HG03139 (cell line): Measurements from ENCODE around the gene LTBP1.
"Not testable (repeated sequence)": the region's sequence is repeated elsewhere in the genome, so short reads cannot be mapped to it uniquely, and the experiment has no call there.

Experiments
- ATAC-seq: cut with Tn5 transposase; IDR thresholded peaks from one replicate; pipeline ENCODE4 v1.9.1; 2021; ENCODE audit not compliant: unreplicated experiment

LTBP1 gene, protein sequence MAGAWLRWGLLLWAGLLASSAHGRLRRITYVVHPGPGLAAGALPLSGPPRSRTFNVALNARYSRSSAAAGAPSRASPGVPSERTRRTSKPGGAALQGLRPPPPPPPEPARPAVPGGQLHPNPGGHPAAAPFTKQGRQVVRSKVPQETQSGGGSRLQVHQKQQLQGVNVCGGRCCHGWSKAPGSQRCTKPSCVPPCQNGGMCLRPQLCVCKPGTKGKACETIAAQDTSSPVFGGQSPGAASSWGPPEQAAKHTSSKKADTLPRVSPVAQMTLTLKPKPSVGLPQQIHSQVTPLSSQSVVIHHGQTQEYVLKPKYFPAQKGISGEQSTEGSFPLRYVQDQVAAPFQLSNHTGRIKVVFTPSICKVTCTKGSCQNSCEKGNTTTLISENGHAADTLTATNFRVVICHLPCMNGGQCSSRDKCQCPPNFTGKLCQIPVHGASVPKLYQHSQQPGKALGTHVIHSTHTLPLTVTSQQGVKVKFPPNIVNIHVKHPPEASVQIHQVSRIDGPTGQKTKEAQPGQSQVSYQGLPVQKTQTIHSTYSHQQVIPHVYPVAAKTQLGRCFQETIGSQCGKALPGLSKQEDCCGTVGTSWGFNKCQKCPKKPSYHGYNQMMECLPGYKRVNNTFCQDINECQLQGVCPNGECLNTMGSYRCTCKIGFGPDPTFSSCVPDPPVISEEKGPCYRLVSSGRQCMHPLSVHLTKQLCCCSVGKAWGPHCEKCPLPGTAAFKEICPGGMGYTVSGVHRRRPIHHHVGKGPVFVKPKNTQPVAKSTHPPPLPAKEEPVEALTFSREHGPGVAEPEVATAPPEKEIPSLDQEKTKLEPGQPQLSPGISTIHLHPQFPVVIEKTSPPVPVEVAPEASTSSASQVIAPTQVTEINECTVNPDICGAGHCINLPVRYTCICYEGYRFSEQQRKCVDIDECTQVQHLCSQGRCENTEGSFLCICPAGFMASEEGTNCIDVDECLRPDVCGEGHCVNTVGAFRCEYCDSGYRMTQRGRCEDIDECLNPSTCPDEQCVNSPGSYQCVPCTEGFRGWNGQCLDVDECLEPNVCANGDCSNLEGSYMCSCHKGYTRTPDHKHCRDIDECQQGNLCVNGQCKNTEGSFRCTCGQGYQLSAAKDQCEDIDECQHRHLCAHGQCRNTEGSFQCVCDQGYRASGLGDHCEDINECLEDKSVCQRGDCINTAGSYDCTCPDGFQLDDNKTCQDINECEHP (N-terminal part only)

DNA sequence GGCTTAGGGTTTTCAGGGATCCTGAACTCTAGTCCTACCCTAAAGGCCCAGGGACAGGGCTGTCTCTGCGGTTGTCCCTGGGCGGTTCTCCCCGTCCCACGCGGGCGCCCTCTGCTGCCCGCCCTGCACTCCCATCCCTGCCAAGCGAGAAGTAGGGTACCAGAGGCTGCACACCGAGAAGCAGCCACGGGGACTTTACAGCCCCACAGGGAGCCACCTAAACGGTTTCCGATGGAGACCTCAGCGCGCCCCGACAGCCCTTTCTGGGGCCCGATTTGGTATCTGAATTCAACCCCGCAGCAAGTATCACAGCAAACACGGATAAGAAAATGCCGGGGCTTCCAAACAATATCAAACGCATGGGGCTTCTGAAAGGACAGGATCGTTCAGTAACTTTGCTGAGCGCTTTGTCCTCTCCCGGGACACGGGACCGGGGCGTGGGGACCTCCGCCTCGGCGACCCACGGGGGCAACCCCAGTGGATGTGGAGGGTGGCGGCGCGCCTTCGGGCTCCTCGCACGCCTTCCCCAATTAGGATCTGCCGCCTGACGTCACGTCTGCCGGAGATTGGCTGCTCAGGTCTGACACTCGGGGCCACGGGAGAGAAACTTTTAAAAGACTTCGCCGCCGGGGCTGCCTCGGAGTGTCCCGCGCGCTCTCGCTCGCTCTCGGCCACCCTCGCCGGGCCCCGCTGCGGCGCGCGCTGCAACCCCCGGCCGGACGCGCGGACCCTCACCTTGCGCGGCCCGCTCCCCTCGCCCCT lies at the start of gene LTBP1:
LTBP1 (plus strand) TSS at position 640 of the 762 bp plus-strand sequence. CDS start 372 bp downstream, outside the sequence.
- ATAC-seq = peak; percentile 62

DNA sequence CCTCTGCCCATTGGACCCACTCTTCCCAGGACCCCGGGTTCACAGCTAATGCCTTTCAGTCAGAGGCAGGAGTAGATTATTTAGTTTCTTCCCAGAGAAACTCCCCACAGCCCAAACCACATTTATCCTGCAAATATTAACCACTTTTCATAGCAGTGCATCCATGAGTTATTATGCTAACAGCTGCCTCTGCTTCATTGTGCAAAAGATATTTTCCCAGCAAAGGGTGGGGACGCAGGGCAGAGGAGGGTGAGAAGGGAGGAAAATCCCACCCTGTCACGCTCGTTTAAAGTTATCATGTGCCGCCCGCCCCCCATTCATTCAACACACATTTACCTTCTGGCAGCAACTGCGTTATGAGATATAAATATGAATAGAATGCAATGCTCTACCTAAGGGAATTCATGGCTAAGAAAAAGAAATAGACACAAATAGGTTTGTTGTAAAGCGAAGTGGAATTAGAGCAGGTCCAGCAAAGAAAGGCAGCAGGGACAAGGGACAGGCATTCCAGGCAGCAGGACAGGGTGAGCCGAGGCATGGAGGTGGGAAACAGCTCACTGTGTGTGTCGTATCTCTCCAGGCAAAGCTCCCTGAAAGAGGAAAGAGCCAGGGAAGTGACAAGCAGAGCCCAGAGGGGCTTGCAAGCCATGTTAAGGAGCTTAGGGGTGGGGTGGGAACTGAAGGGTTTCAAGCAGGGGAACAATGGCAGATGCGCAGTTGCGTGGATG lies 46.3 kb upstream of the LTBP1 start:
- ATAC-seq = no peak

DNA sequence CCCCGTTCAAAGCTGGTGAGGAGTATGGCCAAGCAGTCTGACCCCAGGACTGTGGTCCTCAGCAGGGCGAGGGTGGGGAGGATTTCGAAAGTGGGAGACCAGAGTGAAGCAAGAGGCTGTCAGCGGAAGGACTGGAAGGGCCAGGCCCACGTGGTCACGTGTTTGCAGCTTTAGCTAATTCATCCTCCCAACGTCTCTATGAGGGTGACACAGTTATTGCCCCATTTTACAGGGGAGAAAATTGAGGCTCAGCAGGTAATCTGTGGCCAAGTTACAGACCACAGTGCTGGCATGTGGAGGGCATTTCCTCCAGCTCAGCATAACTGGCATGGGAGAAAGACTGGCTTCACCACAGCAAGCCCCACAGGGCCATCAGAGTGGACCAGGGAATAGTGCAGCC lies 45.4 kb upstream of the LTBP1 start:
- ATAC-seq = no peak

DNA sequence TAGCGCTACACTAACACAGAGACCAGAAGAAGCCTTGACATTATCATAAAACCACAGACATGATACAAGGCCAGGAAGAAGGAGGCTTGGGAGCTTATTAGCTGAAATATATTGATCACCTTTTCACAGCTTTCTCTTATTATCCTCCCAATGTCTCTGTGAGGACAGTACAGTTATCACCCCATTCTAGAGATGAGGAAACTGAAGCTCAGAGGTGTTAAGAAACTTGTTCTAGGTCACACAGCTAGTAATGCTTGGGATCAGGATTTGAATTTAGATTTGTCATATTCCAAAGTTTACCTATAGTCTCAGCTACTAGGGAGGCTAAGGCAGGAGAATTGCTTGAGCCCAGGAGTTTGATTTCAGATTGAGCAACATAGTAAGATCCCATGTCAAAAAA lies 44.6 kb upstream of the LTBP1 start:
- no peak for ATAC-seq

DNA sequence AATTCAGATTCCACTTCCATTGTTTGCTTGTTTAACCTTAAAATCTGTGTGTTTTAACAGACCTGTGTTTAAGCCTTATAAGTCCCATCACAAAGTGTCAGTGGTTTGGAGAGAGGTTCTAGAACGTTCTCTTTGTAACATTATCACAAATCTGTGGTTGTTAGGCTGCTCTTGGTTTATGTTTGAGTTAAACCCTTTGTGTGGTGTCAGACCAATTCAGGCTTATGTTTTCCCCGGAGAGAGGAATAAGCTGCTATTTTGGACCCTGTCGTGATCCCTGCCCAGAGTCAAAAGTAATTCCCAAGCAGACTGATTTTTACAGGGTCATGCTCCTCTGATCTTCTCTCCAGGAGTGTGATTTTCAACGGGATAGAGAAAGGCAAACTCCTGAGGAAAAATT lies 43.8 kb upstream of the LTBP1 start:
- no peak for ATAC-seq

DNA sequence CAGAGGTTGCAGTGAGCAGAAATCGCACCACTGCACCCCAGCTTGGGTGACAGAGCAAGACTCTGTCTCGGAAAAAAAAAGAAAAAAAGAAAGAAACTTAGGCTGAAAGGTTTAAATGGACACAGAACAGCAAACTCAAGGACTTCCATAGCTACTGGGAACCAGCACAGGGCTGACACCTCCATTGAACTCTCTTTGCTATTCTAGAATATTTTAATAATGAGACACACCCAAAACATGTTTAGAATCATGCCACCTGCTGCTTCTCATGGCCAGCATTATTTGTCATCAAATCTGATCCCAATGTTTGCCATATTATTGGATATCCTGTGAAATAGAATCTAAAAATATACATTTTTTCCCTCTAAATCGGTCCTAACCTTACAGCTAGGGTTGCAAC lies 42.7 kb upstream of the LTBP1 start:
- no peak for ATAC-seq

DNA sequence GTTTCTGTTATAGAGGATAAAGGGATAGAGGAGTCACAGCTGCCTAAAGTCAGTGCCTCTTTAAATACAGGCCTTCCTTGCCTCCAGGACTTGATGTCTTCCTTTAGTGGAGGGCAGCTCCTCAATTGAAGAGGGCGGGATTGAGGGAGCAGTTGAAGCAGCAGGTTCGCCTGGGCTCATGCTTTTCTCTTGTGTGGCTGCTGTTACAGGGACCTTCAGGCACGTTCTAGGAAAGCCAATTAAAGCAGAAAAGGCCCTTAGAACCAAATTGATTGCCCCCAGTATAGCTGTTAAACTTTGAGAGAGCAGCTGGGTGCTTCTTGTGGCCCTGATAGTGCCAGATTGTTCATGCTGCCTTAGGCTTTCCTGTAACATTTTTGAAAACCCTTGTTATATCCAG lies 42.0 kb upstream of the LTBP1 start:
- ATAC-seq = no peak

DNA sequence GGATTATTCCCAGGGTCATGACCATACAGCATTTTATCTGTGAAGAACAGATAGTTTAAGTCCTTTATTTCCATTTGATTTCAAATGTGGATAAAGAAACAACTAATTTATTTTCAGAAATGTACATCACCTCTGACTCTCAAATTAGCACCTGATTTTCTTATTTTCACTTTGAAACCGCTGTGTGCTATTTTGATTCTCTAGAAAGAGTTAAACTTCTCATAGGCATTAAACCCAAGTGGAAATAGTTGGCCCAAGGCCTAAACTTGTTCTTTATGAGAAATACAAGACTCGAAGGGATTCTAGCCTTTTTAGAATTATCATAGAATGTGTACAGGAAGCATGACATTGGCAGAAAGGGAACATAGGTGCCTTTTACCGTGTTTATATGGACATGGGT lies 41.5 kb upstream of the LTBP1 start:
- ATAC-seq = no peak

DNA sequence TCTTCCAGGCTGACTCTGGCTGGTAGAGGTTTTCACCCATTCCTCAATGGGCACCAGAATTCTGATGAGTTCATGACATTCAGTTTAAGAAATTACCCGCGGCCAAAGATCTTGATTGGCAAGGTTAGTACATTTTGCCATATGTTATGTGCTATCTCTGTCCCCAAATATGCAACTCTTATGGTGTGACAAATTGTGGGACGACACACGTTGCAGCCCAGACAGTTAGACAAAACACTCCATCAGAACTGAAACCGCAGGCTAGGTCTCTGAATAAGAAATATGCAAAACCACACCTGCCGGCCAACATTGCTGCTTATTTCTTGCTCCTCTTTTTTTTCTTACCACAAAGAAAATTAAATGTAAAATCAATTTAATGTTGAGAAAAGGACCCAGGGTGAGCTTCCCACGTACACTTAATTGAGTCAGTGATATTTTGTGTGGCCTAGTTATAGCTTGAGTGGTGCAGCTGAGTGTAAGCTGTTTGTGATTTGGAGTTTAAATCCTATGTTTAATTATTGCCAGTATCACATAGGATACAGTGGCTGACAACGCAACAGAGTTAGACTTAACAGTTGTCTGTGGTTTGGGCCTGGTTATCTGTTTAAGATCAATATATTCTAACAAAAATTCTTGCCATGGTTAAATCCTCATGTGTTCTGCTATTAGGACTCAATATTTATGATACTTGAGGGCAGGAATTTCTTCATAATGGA lies 35.7 kb upstream of the LTBP1 start:
- ATAC-seq = peak; percentile 85

DNA sequence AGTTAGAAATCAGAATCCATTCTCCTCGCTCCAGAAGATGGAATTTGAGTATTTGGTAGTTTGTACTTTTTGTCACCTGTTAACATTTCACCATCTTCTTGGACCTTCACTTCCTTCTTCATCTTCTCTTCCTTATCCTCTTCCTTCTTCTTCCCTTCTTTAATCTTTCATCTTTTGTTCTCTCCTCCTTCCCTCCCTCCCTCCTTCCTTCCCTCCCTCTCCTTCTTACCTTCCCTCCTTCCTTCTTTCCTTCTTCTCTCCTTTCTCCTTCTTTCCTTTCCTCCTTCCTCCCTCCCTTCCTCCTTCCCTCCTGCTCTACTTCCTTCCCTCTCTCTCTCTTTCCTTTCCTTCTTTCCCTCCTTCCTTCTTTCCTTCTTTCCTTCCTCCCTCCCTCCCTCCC lies 31.1 kb upstream of the LTBP1 start:
- no peak for ATAC-seq

DNA sequence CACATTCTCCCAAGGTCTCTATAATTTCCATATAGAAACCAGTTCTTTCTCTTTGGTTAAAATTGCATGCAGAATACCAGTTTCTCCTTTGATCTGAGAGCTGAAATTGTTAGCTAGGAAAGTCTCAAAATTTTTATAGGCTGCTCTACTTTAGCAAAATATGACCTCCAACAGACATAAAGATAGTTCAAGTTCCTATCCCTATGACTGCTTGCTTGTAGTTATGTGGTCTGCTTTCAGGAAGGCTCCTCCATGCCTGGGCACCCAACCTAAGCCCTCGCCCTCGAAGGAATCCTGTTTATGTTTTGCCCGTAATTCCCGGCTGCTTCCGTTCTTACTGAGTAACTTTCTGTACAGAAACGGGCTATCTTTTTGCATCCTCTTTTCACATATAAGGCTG lies 28.0 kb upstream of the LTBP1 start:
- ATAC-seq = no peak

DNA sequence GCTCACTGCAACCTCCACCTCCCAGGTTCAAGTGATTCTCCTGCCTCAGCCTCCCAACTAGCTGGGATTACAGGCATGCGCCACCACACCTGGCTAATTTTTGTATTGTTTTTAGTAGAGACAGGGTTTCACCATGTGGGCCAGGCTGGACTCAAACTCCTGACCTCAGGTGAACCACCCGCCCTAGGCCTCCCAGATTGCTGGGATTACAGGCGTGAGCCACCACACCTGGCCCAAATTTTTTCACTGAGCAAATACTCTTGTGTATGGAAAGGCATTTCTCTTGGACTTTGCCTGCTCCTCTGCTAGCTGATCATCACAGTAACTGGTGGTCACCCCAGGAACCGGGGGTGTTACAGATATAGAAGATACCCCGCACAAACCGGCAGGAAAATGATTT lies 26.9 kb upstream of the LTBP1 start:
- not testable (repeated sequence) for ATAC-seq

DNA sequence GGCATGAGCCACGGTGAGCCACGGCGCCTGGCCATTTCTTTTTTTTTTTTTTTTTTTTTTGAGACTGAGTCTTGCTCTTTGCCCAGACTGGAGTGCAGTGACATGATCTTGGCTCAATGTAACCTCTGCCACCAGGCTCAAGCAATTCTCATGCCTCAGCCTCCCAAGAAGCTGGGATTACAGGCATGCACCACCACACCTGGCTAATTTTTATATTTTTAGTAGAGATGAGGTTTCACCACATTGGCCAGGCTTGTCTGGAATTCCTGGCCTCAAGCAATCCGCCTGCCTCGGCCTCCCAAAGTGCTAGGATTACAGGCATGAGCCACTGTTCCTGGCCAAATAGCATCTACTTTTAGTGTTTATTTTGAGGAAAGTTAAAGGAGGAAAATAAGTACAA lies 25.3 kb upstream of the LTBP1 start:
- not testable (repeated sequence) for ATAC-seq

DNA sequence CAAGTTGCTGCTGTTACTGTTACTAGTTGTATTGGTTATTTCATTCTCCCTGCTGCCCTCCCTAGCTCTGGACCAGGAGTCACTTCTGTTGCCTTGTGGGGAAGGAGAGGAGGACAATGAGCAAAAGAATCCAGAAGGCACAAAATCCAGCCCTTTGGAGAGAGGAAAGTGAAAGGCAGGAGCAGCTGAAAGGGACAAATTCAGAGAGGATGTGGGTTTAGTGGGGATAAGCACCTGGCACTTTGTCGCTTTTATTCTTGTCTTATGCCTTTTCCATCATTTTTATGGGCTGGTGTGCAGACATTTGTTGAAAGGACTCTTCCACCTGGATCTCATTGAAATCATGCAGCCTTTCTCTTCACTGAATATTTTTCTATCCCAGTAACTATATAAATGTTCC lies 24.3 kb upstream of the LTBP1 start:
- no peak for ATAC-seq

DNA sequence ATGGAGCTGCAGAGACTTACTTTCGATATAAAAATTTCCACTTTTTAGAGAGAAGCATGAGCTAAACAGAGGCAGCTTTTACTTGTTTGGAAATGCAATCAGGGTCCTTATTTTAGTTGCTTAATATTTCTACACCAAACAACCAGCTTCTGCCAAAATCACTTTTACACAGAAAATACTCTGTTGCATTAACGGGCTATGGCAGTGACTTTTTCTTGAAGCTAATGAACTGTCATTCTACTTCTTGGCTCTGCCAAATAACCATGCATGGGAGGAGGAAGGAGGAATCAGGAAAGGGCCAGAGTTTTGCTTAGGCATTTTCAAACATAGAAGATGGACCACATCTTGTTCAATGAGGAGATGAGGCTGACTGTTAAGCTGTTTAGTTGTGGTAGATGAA lies 23.6 kb upstream of the LTBP1 start:
- no peak for ATAC-seq

DNA sequence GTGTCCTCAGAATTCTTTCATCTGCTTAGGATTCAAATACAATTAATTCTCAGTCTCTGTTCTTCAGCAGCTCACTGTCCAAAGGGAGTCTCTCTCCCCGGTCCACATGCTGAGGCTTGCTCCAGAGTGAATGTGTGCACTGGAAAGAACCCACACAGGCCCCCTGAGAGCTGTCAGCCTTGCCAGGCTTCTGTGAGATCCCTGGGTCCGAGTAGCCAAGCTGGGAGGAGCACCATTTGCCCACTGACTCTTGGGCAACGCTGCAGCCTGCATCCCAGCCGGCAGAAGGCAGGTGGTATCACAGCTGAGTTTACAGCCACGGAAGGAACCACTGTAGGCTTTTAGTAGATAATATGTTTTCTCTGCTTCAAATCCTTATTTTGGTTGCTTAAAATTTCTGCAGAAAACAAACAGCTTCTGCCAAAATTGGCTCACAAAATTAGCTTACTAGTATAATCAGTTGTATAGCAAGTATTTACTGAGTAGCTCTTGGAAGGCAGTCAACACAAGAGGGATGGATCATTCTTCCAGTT lies 21.4 kb upstream of the LTBP1 start:
- no peak for ATAC-seq

DNA sequence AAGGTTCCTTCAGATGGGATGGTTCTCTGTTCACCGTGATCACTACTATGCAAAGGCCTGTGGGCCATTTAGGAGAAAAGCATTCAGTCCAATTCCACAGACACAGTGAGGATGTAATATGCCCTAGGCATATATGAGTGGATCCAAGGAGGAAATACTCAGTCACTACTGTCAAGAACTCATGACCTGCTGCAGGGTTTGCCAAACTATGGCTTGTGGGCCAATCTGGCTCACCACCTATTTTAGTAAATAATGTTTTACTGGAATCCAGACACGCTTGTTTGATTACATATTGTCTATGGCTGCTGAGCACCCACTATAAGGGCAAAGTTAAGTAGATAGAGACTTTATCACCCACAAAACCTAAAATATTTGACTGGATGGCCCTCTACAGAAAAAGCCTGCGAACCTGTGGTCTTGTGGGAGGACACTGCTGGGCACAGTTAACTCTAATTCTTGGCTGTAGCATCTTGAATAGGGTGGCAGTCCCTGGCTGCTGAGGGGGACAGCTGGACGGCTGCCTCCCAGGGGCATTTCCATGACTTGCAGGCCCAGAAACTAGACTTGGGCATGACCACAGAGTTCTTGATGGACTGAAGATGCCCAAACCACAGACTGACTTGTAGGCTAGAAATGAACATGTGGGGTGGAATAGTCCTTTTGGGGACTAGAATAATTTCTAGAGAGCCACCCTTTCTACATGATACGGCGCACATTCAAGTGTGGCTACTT lies 20.6 kb upstream of the LTBP1 start:
- ATAC-seq = no peak

DNA sequence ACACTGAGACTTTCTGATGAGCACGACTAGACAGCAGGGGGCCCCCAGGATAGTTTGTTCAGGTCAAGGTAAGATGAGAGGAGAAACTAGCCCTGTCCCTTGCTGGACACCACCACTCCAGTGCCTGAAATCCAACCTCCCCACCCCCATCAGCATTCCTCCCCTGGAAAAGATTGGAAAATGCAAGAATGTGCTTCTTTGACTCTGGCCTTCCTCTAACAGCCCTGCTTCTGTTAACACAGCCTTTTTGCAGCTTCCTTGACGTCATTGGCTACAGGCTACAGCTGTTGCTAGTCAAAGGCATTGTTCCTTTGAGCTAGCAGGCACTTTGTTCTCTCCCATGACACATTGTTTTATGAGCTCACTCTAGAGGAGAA lies 20.1 kb upstream of the LTBP1 start:
- ATAC-seq = no peak

DNA sequence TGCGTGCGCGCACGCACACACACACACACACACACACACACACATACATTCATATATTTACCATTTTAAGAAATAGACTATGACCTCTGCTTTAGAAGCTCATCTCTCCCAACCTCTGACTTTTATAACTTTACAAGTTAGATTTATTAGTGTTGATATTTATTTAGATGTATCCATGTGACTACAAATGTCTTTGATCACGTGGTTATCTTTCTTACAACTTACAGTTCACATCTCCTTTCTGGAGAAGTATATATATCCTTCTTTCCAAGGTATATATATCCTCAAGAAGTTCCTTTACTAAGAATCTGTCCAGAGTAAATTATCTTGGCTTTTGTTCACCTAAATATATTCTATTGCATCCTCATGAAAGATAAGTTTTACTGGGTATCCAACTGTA lies 16.3 kb upstream of the LTBP1 start:
- no peak for ATAC-seq
